HT1080 (cell line): Measurements from ENCODE around the gene LRCOL1. TPM values are rescaled to one million over a fixed set of nuclear protein-coding genes. Genes with fewer than 3 reads are reported as not detected.

Source experiments
- DNase-seq: peaks from one replicate; pipeline ENCODE4 v3.0.0-alpha.2; 2015; ENCODE audit warnings: low read depth
- total RNA-seq: library from RNA; depleted of rRNA; stranded (reverse); fragments of >200 nt; shearing (Covaris generic); gene quantifications from 2 replicates; pipeline ENCODE4 v1.2.3, GENCODE V29; 2014

Gene LRCOL1
- total RNA-seq, 1 experiment from 2014 or later: not detected

- DNase-seq: no peak
Observed at GRCh38 chr12:132583736-132584135, 26.6 kb downstream of the LRCOL1 start.

DNA sequence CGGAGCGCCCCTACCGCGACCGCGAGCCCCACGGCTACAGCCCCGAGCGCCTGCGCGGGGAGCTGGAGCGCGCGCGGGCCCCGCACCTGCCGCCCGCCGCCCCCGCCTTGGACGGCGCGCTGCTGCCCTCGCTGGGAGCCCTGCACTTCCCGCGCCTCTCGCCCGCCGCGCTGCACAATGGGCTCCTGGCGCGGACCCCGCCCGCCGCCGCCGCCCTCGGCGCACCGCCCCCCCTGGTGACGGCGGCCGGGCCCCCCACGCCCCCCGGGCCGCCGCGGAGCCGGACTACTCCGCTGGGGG is 27.0 kb downstream of the LRCOL1 start:
- no peak for DNase-seq

- DNase-seq: no peak
Observed at GRCh38 chr12:132582582-132583410, 27.6 kb downstream of the LRCOL1 start.

DNA sequence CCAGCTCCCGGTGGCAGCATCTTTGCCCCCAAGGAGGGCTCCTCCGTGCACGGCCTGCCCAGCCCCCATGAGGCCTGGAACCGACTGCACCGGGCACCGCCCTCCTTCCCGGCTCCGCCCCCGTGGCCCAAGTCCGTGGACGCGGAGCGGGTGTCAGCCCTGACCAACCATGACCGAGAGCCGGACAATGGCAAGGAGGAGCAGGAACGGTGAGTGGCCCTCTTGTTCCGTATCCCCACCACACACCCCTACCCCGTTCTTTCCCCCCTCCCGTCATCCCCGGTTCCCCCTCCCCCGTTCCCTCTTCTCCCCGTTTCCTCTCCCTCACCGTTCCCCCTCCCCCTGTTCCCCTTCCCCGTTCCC is 28.3 kb downstream of the LRCOL1 start:
- no peak for DNase-seq

DNA sequence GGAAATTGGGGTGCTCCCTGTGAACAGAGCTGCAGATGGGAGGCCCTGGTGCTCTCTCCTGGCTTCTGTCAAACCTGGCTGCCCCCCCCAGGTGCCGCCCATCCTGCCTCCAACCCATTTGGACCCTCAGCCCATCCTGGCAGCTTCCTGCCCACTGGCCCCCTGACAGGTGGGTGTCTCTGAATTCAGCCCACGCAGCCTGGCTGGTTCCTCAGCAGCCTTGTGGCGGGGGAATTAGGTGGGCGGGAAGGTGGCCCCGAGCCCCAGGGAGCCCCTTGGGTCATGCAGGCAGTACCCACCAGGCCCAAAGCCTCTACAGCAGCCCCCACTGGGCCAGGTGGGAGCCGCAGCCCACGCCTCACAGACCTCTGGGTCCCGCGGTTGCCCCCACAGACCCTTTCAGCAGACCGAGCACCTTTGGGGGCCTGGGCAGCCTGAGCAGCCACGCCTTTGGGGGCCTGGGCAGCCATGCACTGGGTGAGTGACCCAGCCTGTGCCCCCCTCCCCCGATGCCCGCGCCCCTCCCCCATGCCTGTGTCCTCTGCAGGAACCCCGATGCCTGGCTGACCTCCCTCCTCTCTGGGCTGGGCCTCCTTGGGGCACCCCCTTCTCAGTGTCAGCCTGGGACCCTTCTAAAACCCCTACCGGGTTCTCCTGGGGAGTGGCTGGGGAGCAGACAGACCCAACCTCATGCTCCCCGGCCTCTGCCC is 28.9 kb downstream of the LRCOL1 start:
- DNase-seq: no peak

GRCh38 chr12:132580701-132581292 is 29.6 kb downstream of the LRCOL1 start:
- no peak for DNase-seq

DNA sequence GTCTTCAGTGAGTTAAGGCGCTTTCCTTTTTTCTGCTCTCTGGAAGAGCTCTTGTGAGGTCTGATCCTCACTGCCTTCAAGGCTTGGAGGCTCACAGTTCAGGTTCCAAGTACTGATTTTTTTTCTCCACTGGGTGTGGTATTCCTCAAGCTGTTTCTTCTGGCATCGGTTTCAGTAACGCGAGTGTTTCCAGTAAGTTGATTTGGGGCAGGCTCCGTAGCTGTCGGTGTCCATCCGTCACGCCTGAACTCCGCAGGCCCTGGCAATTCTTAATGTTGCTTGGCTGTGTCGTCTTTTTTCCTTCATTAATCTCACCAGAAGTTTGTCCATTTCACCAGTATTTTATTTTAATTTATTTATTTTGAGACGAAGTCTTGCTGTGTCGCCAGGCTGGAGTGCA is 30.6 kb downstream of the LRCOL1 start:
- no peak for DNase-seq

DNA sequence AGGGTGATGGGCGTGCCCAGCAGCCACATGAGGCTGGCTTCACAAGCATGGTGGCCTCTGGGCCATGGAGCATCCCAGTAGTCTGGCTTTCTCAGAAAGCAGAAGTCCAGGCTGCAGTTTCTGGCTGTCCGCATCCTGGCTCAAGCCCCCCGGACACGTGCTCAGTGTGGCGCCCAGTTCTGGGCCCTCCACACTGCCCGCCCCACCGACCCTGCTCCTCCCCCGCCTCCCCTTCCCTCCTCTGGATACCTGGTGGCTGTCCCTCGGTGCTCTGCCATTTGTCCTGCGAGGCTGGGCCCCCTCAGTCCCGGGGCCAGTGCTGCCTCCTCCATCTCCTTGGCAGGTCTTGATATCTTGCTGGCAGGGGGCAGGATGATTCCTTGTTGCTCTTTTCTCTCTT is 31.6 kb downstream of the LRCOL1 start:
- no peak for DNase-seq

GRCh38 chr12:132578118-132578517 is 32.3 kb downstream of the LRCOL1 start:
- no peak for DNase-seq

DNA sequence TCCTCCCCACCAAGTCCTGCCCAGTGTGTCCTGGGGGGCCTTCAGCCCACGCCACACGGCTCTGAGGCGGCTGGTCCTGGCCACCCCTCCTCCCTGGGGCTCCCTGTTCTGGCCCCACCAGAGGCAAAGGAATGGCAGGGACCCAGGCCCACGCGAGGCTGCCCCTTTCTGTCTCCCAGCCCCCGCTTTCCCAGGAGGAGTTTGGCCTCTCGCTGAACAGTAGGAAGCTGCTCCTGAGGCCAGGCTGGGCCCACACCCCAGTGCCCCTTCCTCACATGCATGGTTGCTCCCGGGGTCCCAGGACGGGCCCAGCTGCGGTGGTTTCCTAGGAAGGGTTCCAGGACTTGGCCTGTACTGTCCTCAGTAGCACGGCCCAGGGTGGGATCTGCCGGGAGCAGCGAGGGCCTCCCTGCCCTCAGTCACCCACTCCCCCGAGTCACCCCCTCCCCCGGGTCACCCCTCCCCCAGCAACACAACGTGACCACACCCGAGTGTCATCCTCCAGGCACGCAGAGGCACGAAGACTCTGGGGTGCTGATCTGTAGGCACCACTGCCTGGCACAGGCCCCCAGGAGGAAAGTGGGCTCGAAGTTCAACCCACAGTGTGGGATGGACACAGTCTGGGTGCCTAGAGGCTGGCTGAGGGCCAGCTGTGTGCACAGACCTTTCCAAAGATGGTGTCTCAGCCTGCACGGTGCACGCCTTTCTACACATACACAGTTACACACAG is 33.0 kb downstream of the LRCOL1 start:
- no peak for DNase-seq

- no peak for DNase-seq
Observed at GRCh38 chr12:132576701-132577100, 33.7 kb downstream of the LRCOL1 start.

DNA sequence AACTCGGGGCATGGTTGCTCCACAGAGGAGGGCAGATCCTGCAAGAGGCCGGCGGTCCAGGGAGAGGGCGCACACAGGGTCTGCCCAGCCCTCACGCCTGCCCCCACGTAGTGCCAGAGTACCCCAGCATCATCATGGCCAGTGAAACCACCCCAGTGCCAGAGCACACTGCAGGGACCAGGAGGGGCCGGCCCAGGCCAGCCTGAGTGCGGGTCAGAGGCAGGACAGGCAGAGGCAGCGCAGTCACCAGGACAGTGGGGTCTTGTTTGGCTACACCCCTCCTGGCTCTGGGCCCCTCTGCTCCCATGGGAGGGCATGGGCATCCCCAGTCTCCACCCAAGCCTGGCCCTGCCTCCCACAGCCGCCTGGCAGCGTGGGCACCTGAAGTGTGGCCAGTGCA is 34.7 kb downstream of the LRCOL1 start:
- DNase-seq: no peak

GRCh38 chr12:132574271-132574996 is 35.9 kb downstream of the LRCOL1 start:
- DNase-seq: no peak

DNA sequence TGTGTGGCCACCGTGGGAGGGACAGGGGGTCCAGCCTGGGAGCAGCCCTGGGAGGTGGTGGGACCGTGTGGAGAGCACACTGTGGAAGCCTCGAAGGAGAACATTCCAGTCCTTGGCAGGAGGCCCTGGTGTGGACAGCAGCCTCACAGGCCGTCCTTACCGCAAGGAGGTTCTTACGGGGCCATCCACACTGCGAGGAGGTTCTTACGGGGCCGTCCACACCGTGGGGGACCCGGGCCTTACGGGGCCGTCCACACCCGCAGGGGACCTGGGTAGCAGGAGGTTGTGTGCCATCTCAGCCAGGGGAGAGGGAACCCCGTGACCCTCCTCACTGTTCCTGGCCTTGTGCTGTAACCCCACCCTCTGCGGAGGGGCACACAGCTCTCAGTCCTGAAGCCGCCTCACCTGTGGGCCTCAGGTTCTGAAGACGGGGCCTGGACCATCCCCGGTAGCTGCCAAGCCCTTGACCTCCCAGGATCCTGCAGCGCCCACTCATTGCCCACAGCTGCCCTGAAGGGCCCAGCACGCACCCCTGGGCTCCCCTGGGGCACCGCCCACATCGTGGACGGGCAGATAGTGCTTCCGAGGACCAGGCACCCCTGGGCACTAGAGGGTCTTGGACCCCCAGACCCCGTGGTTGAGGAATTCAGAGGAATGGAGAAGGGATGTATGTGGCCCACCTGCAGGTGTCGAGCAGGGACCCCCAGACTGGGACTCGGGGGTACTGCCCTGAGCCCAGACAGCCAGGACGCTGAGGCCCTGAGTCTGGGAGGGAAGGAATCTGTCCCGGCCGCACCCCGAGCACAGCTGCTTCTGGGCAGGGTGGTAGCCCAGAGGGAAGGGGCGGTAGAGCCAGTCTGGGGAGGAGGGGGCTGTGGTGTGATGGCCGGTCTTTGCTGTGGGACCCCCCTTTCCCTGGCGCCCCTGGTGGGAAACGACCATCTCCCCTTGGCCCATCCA is 37.3 kb downstream of the LRCOL1 start:
- DNase-seq: no peak

- DNase-seq: no peak
Observed at GRCh38 chr12:132572106-132572505, 38.3 kb downstream of the LRCOL1 start.

GRCh38 chr12:132571598-132571997 is 38.8 kb downstream of the LRCOL1 start:
- no peak for DNase-seq

DNA sequence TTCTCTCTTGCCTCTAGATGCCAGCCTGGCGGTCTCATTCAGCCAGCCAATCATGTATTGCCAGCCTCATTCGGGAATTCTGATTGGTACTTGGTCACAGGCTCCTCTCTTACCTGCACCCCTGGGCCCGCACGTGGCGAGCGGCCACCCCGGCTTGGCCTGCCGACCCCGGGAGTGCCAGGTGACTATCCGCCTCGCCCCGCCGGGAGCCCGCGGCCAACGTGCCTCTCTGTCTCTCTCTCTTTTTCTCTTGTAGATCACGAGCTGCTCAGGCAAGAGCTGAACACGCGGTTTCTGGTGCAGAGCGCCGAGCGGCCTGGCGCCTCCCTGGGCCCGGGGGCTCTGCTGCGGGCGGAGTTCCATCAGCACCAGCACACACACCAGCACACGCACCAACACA is 39.3 kb downstream of the LRCOL1 start:
- no peak for DNase-seq

- no peak for DNase-seq
Observed at GRCh38 chr12:132570635-132571034, 39.7 kb downstream of the LRCOL1 start.

- DNase-seq: no peak
Observed at GRCh38 chr12:132569856-132570480, 40.4 kb downstream of the LRCOL1 start.
